ENCODE results near the gene DOK3.
A peak's percentile ranks its signal among the peaks of the same experiment; 100 is the strongest.

The DOK3 gene, protein sequence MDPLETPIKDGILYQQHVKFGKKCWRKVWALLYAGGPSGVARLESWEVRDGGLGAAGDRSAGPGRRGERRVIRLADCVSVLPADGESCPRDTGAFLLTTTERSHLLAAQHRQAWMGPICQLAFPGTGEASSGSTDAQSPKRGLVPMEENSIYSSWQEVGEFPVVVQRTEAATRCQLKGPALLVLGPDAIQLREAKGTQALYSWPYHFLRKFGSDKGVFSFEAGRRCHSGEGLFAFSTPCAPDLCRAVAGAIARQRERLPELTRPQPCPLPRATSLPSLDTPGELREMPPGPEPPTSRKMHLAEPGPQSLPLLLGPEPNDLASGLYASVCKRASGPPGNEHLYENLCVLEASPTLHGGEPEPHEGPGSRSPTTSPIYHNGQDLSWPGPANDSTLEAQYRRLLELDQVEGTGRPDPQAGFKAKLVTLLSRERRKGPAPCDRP

DNA sequence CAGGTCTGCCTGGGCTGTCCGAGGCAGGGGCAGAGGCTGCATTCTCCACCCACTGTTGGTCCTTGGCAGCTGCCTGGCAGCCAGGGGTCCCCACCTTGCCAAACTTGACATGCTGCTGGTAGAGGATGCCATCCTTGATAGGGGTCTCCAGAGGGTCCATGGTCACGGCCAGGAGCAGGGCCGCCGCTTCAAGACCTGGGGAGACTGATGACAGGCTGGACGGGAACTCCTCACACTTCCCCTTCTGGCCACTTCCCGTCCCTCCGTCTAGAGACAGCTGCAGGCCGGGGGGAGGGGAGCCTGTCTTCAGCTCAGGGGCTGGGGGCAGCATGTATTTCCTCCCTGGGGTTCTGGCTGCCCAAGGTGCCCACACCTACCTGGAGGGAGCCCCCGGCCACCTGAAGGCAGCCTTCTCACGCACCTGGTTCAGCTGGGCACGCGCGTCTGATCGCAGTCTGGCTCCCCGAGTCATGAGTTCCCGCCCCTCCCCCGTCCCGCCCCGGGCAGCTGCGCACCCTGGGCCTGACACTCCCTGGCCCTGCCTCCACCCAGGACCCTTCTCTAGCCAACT is at the start of gene DOK3:
Gene DOK3 (minus strand): TSS at position 446 of the 571 bp plus-strand sequence. CDS start 286 bp downstream, at position 160.
- Histone ChIP-seq H3K9me3 (ENCODE audit: control insufficient read depth in 2 of 2, low read length in 2 of 2) (no peaks in the 10 kb centered on the region), H3K27me3 (ENCODE audit: control insufficient read depth in 1 of 2, insufficient read depth in 2 of 2, low read length in 2 of 2) (no peaks in the 10 kb centered on the region), H3K36me3 (ENCODE audit: control insufficient read depth in 2 of 2, insufficient read depth in 2 of 2, low read length in 2 of 2) (peaks cover 31 to 34% of the 10 kb centered on the region in 2 donors), H3K4me1 (ENCODE audit: control insufficient read depth, insufficient read depth, low read length) (peaks cover 1% of the 10 kb centered on the region), H3K27ac (ENCODE audit: low read length) (no peak within 1 kb of the TSS), H3K4me3 (ENCODE audit: low read length in 2 of 2) (peak within 1 kb of the TSS in 1 of 2 donors; percentile 29), H3K9ac (ENCODE audit: low read length in 2 of 2) (no peak within 1 kb of the TSS)

- Histone ChIP-seq H3K4me3 (ENCODE audit: low read length in 2 of 2) (no peak overlapping the region), H3K27ac (ENCODE audit: low read length) (no peak overlapping the region), H3K36me3 (ENCODE audit: control insufficient read depth in 2 of 2, insufficient read depth in 2 of 2, low read length in 2 of 2) (no peaks in the 10 kb centered on the region)
Observed at GRCh38 chr5:177557796-177558195, 48.2 kb upstream of the DOK3 start.

DNA sequence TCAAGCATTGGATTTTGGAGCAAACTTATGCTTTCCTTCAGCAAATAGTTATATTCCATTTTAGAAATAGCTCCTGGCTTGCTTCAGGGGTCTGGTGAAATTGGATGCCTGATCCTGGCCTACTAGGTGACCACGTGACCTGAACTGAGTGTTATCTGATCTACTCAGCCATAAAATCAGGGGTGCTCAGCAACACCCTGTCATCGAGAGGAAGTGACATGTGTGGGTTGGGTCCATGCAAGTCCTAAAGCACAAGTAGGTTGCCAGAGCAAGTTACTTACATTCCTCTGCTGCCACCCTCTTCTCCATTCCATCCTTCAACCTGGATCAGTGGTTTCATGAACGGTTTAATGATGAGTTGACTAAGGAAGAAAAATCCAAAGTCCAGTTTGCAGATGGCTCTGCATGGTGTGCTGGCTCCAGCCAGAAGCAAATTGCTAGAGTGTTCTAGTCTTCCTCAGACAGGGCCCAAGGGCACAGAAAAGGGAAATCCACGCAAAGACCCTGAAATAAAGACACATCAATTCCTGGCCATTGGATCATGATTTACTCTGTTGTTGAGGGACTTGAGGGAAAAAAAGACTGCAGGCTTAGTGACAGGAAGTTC is 47.5 kb upstream of the DOK3 start:
- no peak overlapping the region for H3K27ac ChIP-seq (ENCODE audit: low read length)

More at GRCh38 chr5:177557796-177558195, 48.2 kb upstream of the DOK3 start:
- peaks cover 15% of the 10 kb centered on the region for H3K4me1 ChIP-seq (ENCODE audit: control insufficient read depth, insufficient read depth, low read length)
- no peak overlapping the region for H3K9ac ChIP-seq (ENCODE audit: low read length in 2 of 2)
- H3K9me3 ChIP-seq (ENCODE audit: control insufficient read depth in 2 of 2, low read length in 2 of 2): no peaks in the 10 kb centered on the region
- no peaks in the 10 kb centered on the region for H3K27me3 ChIP-seq (ENCODE audit: control insufficient read depth in 1 of 2, insufficient read depth in 2 of 2, low read length in 2 of 2)

GRCh38 chr5:177555665-177556064 is 46.0 kb upstream of the DOK3 start:
- no peak overlapping the region for H3K27ac ChIP-seq (ENCODE audit: low read length)
- peaks cover 21% of the 10 kb centered on the region for H3K4me1 ChIP-seq (ENCODE audit: control insufficient read depth, insufficient read depth, low read length)
- no peak overlapping the region for H3K4me3 ChIP-seq (ENCODE audit: low read length in 2 of 2)
- H3K27me3 ChIP-seq (ENCODE audit: control insufficient read depth in 1 of 2, insufficient read depth in 2 of 2, low read length in 2 of 2): no peaks in the 10 kb centered on the region
- peaks cover 3 to 6% of the 10 kb centered on the region in 2 donors for H3K36me3 ChIP-seq (ENCODE audit: control insufficient read depth in 2 of 2, insufficient read depth in 2 of 2, low read length in 2 of 2)
- H3K9me3 ChIP-seq (ENCODE audit: control insufficient read depth in 2 of 2, low read length in 2 of 2): no peaks in the 10 kb centered on the region
- no peak overlapping the region for H3K9ac ChIP-seq (ENCODE audit: low read length in 2 of 2)

More for the DNA sequence above, 47.5 kb upstream of the DOK3 start:
- H3K9me3 ChIP-seq (ENCODE audit: control insufficient read depth in 2 of 2, low read length in 2 of 2): no peaks in the 10 kb centered on the region
- H3K27me3 ChIP-seq (ENCODE audit: control insufficient read depth in 1 of 2, insufficient read depth in 2 of 2, low read length in 2 of 2): no peaks in the 10 kb centered on the region
- no peak overlapping the region for H3K4me3 ChIP-seq (ENCODE audit: low read length in 2 of 2)
- H3K9ac ChIP-seq (ENCODE audit: low read length in 2 of 2): no peak overlapping the region
- peaks cover 21% of the 10 kb centered on the region for H3K4me1 ChIP-seq (ENCODE audit: control insufficient read depth, insufficient read depth, low read length)
- H3K36me3 ChIP-seq (ENCODE audit: control insufficient read depth in 2 of 2, insufficient read depth in 2 of 2, low read length in 2 of 2): peaks cover 3% of the 10 kb centered on the region in 2 donors

DNA sequence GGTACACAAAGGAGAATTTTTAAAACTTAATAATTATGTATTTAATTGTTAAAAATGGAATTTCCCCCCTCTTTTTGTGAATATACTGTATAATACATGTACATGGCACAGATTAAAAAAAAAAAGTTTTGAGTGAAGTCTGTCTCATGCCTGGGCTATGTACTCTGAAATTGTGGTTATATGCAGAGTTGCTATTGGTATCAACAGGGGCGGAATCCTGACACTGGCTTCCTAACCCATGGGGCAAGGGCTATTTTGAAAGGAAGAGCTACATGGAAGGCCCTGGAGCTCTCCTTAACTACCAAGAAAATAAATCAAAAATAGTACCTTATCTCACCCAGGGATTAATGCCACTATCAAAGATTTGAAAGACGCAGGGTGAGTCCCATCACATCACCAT is 45.6 kb upstream of the DOK3 start:
- Histone ChIP-seq H3K9ac (ENCODE audit: low read length in 2 of 2) (no peak overlapping the region), H3K36me3 (ENCODE audit: control insufficient read depth in 2 of 2, insufficient read depth in 2 of 2, low read length in 2 of 2) (peaks cover 3 to 7% of the 10 kb centered on the region in 2 donors), H3K27me3 (ENCODE audit: control insufficient read depth in 1 of 2, insufficient read depth in 2 of 2, low read length in 2 of 2) (no peaks in the 10 kb centered on the region), H3K9me3 (ENCODE audit: control insufficient read depth in 2 of 2, low read length in 2 of 2) (no peaks in the 10 kb centered on the region), H3K27ac (ENCODE audit: low read length) (no peak overlapping the region), H3K4me1 (ENCODE audit: control insufficient read depth, insufficient read depth, low read length) (peaks cover 25% of the 10 kb centered on the region), H3K4me3 (ENCODE audit: low read length in 2 of 2) (peak overlapping the region in 1 of 2 donors; percentile 89)

DNA sequence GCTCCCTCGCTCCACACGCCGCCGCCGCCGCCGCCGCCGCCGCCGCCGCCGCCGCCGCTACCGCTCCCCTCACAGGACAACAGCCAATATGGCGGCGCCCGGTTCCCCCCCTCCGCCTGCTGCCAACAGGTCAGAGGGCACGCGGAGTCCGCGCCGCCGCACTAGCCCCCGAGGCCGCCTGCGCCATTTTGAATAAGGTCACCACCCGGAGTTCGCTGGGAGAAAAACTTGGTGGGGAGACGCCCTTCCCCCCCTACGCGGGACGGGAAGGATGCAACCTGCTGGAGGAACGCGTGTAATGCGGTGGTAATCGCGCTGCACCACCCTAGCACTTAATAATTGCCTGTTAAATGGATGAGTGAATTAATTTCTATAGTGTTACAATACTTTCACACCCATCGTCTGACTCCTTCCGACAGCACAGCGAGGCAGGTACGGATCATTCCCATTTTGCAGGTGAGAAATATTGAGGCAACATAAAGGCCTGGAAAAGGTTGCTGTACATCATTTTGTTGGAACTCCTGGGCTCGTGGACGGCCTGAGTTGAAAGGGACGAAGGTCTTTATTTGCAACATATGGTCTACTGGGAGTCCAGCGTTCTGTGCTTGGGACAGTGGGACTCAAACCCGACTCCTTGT is 45.0 kb upstream of the DOK3 start, which contains the start of gene FAM193B:
Gene FAM193B (minus strand): TSS at position 90 of the 638 bp plus-strand sequence. CDS start 105 bp downstream, outside the sequence.
- Histone ChIP-seq H3K36me3 (ENCODE audit: control insufficient read depth in 2 of 2, insufficient read depth in 2 of 2, low read length in 2 of 2) (peaks cover 3 to 7% of the 10 kb centered on the region in 2 donors), H3K9ac (ENCODE audit: low read length in 2 of 2) (peak within 1 kb of the TSS; percentile 60 to 73), H3K27me3 (ENCODE audit: control insufficient read depth in 1 of 2, insufficient read depth in 2 of 2, low read length in 2 of 2) (no peaks in the 10 kb centered on the region), H3K9me3 (ENCODE audit: control insufficient read depth in 2 of 2, low read length in 2 of 2) (no peaks in the 10 kb centered on the region), H3K4me1 (ENCODE audit: control insufficient read depth, insufficient read depth, low read length) (peaks cover 25% of the 10 kb centered on the region), H3K4me3 (ENCODE audit: low read length in 2 of 2) (peak within 1 kb of the TSS; percentile 74 to 89), H3K27ac (ENCODE audit: low read length) (peak within 1 kb of the TSS; percentile 49)

DNA sequence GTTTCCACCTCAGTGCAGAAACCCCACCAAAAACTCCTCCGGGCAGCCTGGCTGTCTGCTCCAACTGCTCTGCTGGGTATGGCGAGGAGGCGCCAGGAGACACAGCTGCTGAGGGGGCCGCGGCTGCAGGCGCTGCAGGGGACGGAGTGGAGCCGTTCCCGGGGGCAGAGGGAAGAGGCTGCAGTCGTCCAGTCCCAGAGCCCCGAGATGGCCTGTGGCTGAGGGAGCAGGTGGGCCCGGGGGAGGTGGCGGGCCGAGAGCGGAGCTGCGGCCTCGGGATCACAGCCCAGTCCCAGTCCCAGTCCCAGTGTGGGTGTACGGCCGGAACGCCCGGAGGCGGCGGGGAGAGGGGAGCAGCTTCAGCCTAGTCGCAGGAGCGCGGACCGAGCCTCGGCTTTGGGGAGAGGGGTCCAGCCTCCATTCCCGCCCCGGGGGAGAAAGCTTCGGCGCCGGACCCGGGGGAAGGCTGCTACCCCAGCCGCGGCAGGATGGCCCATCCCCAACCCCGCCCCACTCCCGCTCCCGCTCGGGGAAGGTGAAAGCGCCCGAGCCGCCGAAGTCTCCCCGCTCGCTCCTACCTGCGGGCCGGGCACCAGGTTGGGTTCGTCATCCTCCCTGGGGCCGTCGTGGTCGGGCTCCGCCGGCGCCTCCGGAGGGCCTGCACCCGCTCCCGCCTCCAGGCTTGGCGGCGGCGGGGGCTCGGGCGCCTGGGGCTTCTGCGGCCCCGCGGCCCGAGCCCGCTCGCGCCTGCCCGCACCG is 44.2 kb upstream of the DOK3 start:
- H3K36me3 ChIP-seq (ENCODE audit: control insufficient read depth in 2 of 2, insufficient read depth in 2 of 2, low read length in 2 of 2): peaks cover 3 to 7% of the 10 kb centered on the region in 2 donors
- no peaks in the 10 kb centered on the region for H3K9me3 ChIP-seq (ENCODE audit: control insufficient read depth in 2 of 2, low read length in 2 of 2)
- peaks cover 29% of the 10 kb centered on the region for H3K4me1 ChIP-seq (ENCODE audit: control insufficient read depth, insufficient read depth, low read length)
- peak overlapping the region; percentile 49 for H3K27ac ChIP-seq (ENCODE audit: low read length)
- no peaks in the 10 kb centered on the region for H3K27me3 ChIP-seq (ENCODE audit: control insufficient read depth in 1 of 2, insufficient read depth in 2 of 2, low read length in 2 of 2)
- peak overlapping the region; percentile 60 to 73 for H3K9ac ChIP-seq (ENCODE audit: low read length in 2 of 2)
- H3K4me3 ChIP-seq (ENCODE audit: low read length in 2 of 2): peak overlapping the region; percentile 74 to 83

DNA sequence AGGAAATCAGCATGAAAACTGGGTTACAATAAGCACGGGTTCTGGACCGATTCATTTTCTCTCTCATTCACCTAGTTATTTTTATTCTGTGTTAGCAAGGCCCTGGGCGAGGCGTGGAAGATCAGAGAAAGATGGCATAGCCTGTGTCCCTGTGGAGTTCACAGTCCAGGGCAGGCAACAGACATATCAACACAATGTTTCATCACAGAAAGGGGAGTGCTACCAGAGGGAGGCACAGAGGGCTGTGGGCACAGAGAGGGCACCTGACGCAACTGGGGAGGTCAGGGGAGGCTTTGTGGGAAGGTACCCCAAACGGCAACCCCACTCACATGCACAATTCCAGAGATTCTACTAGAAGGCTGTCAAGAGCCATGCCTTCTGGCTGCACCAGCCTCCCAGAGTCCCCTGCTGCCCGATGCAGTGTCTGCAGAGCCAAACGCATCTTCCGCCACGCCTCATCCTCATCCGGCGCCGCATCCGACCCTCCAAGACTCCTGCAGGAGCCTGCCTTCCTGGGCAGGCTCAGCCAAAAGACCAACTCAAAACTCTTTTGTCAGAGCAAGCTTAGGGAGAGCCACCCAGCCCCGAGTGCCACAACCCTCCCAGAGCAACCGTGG is 43.3 kb upstream of the DOK3 start:
- Histone ChIP-seq H3K9ac (ENCODE audit: low read length in 2 of 2) (peak overlapping the region; percentile 60 to 73), H3K27ac (ENCODE audit: low read length) (peak overlapping the region; percentile 49), H3K9me3 (ENCODE audit: control insufficient read depth in 2 of 2, low read length in 2 of 2) (no peaks in the 10 kb centered on the region)

GRCh38 chr5:177550122-177550521 is 40.5 kb upstream of the DOK3 start:
- Histone ChIP-seq H3K27ac (ENCODE audit: low read length) (no peak overlapping the region), H3K4me3 (ENCODE audit: low read length in 2 of 2) (no peak overlapping the region), H3K9me3 (ENCODE audit: control insufficient read depth in 2 of 2, low read length in 2 of 2) (no peaks in the 10 kb centered on the region), H3K27me3 (ENCODE audit: control insufficient read depth in 1 of 2, insufficient read depth in 2 of 2, low read length in 2 of 2) (no peaks in the 10 kb centered on the region), H3K36me3 (ENCODE audit: control insufficient read depth in 2 of 2, insufficient read depth in 2 of 2, low read length in 2 of 2) (peaks cover 3 to 7% of the 10 kb centered on the region in 2 donors), H3K4me1 (ENCODE audit: control insufficient read depth, insufficient read depth, low read length) (peaks cover 49% of the 10 kb centered on the region), H3K9ac (ENCODE audit: low read length in 2 of 2) (no peak overlapping the region)

More for the DNA sequence above, 43.3 kb upstream of the DOK3 start:
- H3K4me1 ChIP-seq (ENCODE audit: control insufficient read depth, insufficient read depth, low read length): peaks cover 37% of the 10 kb centered on the region
- peaks cover 3 to 7% of the 10 kb centered on the region in 2 donors for H3K36me3 ChIP-seq (ENCODE audit: control insufficient read depth in 2 of 2, insufficient read depth in 2 of 2, low read length in 2 of 2)
- peak overlapping the region; percentile 74 to 83 for H3K4me3 ChIP-seq (ENCODE audit: low read length in 2 of 2)
- no peaks in the 10 kb centered on the region for H3K27me3 ChIP-seq (ENCODE audit: control insufficient read depth in 1 of 2, insufficient read depth in 2 of 2, low read length in 2 of 2)
